ENCODE results near the gene LRRC73. TPM values are rescaled to one million over a fixed set of nuclear protein-coding genes. Genes with fewer than 3 reads are reported as not detected.

The LRRC73 gene
- total and polyA plus RNA-seq, 2 donors (not counting 1 experiment from before 2014, with no cell fraction given) = 0.18 to 0.33 TPM

DNA sequence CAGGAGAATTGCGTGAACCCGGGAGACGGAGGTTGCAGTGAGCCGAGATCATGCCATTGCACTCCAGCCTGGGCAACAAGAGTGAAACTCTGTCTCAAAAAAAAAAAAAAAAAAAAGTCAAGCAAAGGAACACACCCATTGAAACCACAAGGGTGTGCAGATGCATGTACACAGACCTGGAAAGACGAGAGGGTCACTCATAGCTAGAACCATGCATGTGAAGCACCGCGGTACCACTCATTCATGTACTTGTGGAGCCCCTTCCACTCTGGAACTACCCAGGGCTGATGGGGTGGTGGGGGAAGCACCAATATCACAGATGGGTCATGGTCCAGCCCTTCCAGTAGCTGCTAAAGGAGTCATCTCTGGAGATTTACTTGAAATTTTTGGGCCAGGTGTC lies 40.2 kb downstream of the LRRC73 start:
- H3K9ac ChIP-seq (ENCODE audit: insufficient read depth, low read length) = no peak overlapping the region
- no peaks in the 10 kb centered on the region for H3K79me2 ChIP-seq (ENCODE audit: control insufficient read depth, insufficient read depth, low read length)
- no peak overlapping the region for H3K4me3 ChIP-seq (replicated peaks in 1 of 4; ENCODE audit: control extremely low read depth in 1 of 4, insufficient read depth in 1 of 4, low read depth in 3 of 4, low read length in 4 of 4)
- H3K27ac ChIP-seq (ENCODE audit: insufficient read depth, low read length) = no peak overlapping the region
- no peaks in the 10 kb centered on the region for H4K20me1 ChIP-seq (ENCODE audit: control insufficient read depth, extremely low read depth, insufficient read depth, low read length)
- DNase-seq (ENCODE audit: low read depth in 2 of 2) = no peak
- no peak overlapping the region for H2AFZ ChIP-seq (ENCODE audit: low read length)
- no peaks in the 10 kb centered on the region for H3K9me3 ChIP-seq (ENCODE audit: control insufficient read depth, insufficient read depth, low read depth, low read length)
- peaks cover 9% of the 10 kb centered on the region for H3K27me3 ChIP-seq (ENCODE audit: control insufficient read depth, insufficient read depth, low read length)
- TF ChIP-seq CTCF (conservative IDR thresholded peaks at IDR 0.05 in 1 of 2, IDR thresholded peaks at IDR 0.05 in 1 of 2; ENCODE audit: low read depth in 1 of 2, low read length in 2 of 2) (no peak), EZH2 (IDR thresholded peaks at IDR 0.05; ENCODE audit: low read length, missing control alignments) (no peak)
- H3K36me3 ChIP-seq (ENCODE audit: control insufficient read depth, insufficient read depth, low read length) = no peaks in the 10 kb centered on the region
- no peaks in the 10 kb centered on the region for H3K4me1 ChIP-seq (ENCODE audit: control insufficient read depth, extremely low read depth, insufficient read depth, low read length)
- H3K4me2 ChIP-seq (ENCODE audit: extremely low read depth, insufficient read depth, low read length) = no peak overlapping the region

GRCh38 chr6:43468748-43469681 lies 41.1 kb downstream of the LRRC73 start:
- Histone ChIP-seq H3K4me1 (ENCODE audit: control insufficient read depth, extremely low read depth, insufficient read depth, low read length) (no peaks in the 10 kb centered on the region), H2AFZ (ENCODE audit: low read length) (no peak overlapping the region), H3K4me3 (replicated peaks in 1 of 4; ENCODE audit: control extremely low read depth in 1 of 4, insufficient read depth in 1 of 4, low read depth in 3 of 4, low read length in 4 of 4) (no peak overlapping the region), H3K27ac (ENCODE audit: insufficient read depth, low read length) (no peak overlapping the region), H3K27me3 (ENCODE audit: control insufficient read depth, insufficient read depth, low read length) (peaks cover 9% of the 10 kb centered on the region), H3K36me3 (ENCODE audit: control insufficient read depth, insufficient read depth, low read length) (no peaks in the 10 kb centered on the region), H4K20me1 (ENCODE audit: control insufficient read depth, extremely low read depth, insufficient read depth, low read length) (no peaks in the 10 kb centered on the region), H3K4me2 (ENCODE audit: extremely low read depth, insufficient read depth, low read length) (no peak overlapping the region), H3K79me2 (ENCODE audit: control insufficient read depth, insufficient read depth, low read length) (no peaks in the 10 kb centered on the region), H3K9ac (ENCODE audit: insufficient read depth, low read length) (no peak overlapping the region), H3K9me3 (ENCODE audit: control insufficient read depth, insufficient read depth, low read depth, low read length) (no peaks in the 10 kb centered on the region)
- DNase-seq (ENCODE audit: low read depth in 2 of 2) = no peak
- no peak for TF ChIP-seq EZH2 (IDR thresholded peaks at IDR 0.05; ENCODE audit: low read length, missing control alignments)
- TF ChIP-seq CTCF (conservative IDR thresholded peaks at IDR 0.05 in 1 of 2, IDR thresholded peaks at IDR 0.05 in 1 of 2; ENCODE audit: low read depth in 1 of 2, low read length in 2 of 2) = no peak

- H3K36me3 ChIP-seq (ENCODE audit: control insufficient read depth, insufficient read depth, low read length) = no peaks in the 10 kb centered on the region
- TF ChIP-seq EZH2 (IDR thresholded peaks at IDR 0.05; ENCODE audit: low read length, missing control alignments) (no peak), CTCF (conservative IDR thresholded peaks at IDR 0.05 in 1 of 2, IDR thresholded peaks at IDR 0.05 in 1 of 2; ENCODE audit: low read depth in 1 of 2, low read length in 2 of 2) (no peak)
These were observed 41.9 kb downstream of the LRRC73 start for GRCh38 chr6:43468240-43468639.

More at GRCh38 chr6:43468240-43468639, 41.9 kb downstream of the LRRC73 start:
- Histone ChIP-seq H3K27me3 (ENCODE audit: control insufficient read depth, insufficient read depth, low read length) (peaks cover 9% of the 10 kb centered on the region), H3K4me1 (ENCODE audit: control insufficient read depth, extremely low read depth, insufficient read depth, low read length) (no peaks in the 10 kb centered on the region), H3K9me3 (ENCODE audit: control insufficient read depth, insufficient read depth, low read depth, low read length) (no peaks in the 10 kb centered on the region), H2AFZ (ENCODE audit: low read length) (no peak overlapping the region), H3K27ac (ENCODE audit: insufficient read depth, low read length) (no peak overlapping the region), H3K4me3 (replicated peaks in 1 of 4; ENCODE audit: control extremely low read depth in 1 of 4, insufficient read depth in 1 of 4, low read depth in 3 of 4, low read length in 4 of 4) (no peak overlapping the region), H3K9ac (ENCODE audit: insufficient read depth, low read length) (no peak overlapping the region), H4K20me1 (ENCODE audit: control insufficient read depth, extremely low read depth, insufficient read depth, low read length) (no peaks in the 10 kb centered on the region), H3K79me2 (ENCODE audit: control insufficient read depth, insufficient read depth, low read length) (no peaks in the 10 kb centered on the region), H3K4me2 (ENCODE audit: extremely low read depth, insufficient read depth, low read length) (no peak overlapping the region)
- no peak for DNase-seq (ENCODE audit: low read depth in 2 of 2)

Data from fibroblast of lung (primary cell).